Astrocyte of the spinal cord (primary cell): ENCODE results near the gene TAF12.
"Not testable (repeated sequence)": the region's sequence is repeated elsewhere in the genome, so short reads cannot be mapped to it uniquely, and the experiment has no call there.

Experiments
- DNase-seq: peaks from one replicate; pipeline ENCODE4 v3.0.0; 2011; ENCODE audit warnings: low read depth, low spot score
- H3K4me3 ChIP-seq: 2 replicates; pipeline ENCODE4 v1.5.1; 2011; ENCODE audit warnings: low read depth, mild to moderate bottlenecking, low read length, moderate library complexity
- CTCF ChIP-seq: IDR thresholded peaks from 2 replicates; pipeline ENCODE4 v1.5.1; 2012; ENCODE audit warnings: low read depth, mild to moderate bottlenecking, low read length, inconsistent platforms
- in situ Hi-C: cut with HindIII; loops from 2 replicates; pipeline ENCODE4 v1.10.0; 2017; ENCODE audit warnings: low sequenced_read_pairs

TAF12 gene

GRCh38 chr1:28579401-28579800, 63.5 kb downstream of the TAF12 start:
- peak overlapping the region; percentile 88 for H3K4me3 ChIP-seq
- TF ChIP-seq CTCF, result no peak
- in situ Hi-C loops, result no loop called here
- no peak for DNase-seq

DNA sequence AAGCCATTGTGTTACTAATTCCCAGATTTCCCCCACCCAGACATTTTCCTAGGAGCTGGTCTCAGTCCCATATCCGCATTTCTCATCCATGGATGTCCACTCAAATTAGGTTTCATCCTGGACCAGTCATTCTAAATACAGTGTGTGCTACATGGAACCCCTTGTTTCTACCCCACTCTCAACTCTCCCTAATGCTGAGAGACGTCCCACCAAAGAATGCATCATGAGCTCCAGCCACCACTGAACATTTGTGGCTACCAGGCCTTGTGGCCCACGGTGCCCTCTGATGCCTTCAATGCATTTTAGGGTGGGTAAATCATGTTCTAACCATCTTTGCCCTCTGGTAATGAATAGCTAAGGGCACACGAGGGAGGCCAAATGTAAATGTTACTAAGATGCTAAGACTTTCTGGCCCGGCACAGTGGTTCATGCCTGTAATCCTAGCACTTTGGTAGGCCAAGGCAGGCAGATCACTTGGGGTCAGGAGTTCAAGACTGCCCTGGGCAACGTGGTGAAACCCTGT, 64.1 kb downstream of the TAF12 start:
- no peak for TF ChIP-seq CTCF
- in situ Hi-C loops, result no loop called here

GRCh38 chr1:28577738-28578536, 64.9 kb downstream of the TAF12 start:
- DNase-seq, result no peak
- H3K4me3 ChIP-seq, result no peak overlapping the region
- in situ Hi-C loops, result no loop called here
- TF ChIP-seq CTCF, result no peak

More for the DNA sequence above, 64.1 kb downstream of the TAF12 start:
- H3K4me3 ChIP-seq, result no peak overlapping the region
- DNase-seq, result no peak

GRCh38 chr1:28577052-28577678, 65.7 kb downstream of the TAF12 start:
- in situ Hi-C loops, result no loop called here
- DNase-seq, result no peak
- TF ChIP-seq CTCF, result no peak
- H3K4me3 ChIP-seq, result no peak overlapping the region

GRCh38 chr1:28573564-28573963, 69.3 kb downstream of the TAF12 start:
- in situ Hi-C loops, result no loop called here
- H3K4me3 ChIP-seq, result no peak overlapping the region
- no peak for DNase-seq
- TF ChIP-seq CTCF, result no peak

GRCh38 chr1:28572891-28573290, 70.0 kb downstream of the TAF12 start:
- in situ Hi-C loops, H3K4me3 ChIP-seq, DNase-seq: not testable (repeated sequence)

GRCh38 chr1:28571911-28572310, 71.0 kb downstream of the TAF12 start:
- no peak for TF ChIP-seq CTCF
- DNase-seq, result no peak
- in situ Hi-C loops, result no loop called here
- no peak overlapping the region for H3K4me3 ChIP-seq
